ENCODE data around the gene CLDN6. TPM values are rescaled to one million over a fixed set of nuclear protein-coding genes. Genes with fewer than 3 reads are reported as not detected.

Gene CLDN6
- total and polyA plus RNA-seq, 2 of the 13 experiments (the other 11 are each of a cell fraction or from before 2014, with no cell fraction given), result 5.9 to 7.6 TPM

- no peak for TF ChIP-seq ZNF646 (CRISPR knock-in tag; IDR thresholded peaks at IDR 0.05)
- TF ChIP-seq MEIS1 (CRISPR knock-in tag; IDR thresholded peaks at IDR 0.05; ENCODE audit: borderline replicate concordance), result peak; percentile 93; the same call in 1 of the 2 replicates
- TF ChIP-seq ATF4 (CRISPR knock-in tag; IDR thresholded peaks at IDR 0.05), result no peak
- TF ChIP-seq FOXA1 (IDR thresholded peaks at IDR 0.05), result no peak
- TF ChIP-seq FOXA1 (CRISPR knock-in tag; IDR thresholded peaks at IDR 0.05), result 0 out of 2 replicates have a peak, but pooled peaks have one; percentile 18
- 0 out of 2 replicates have a peak, but pooled peaks have one; percentile 35 for TF ChIP-seq NCOA2 (CRISPR knock-in tag; IDR thresholded peaks at IDR 0.05)
- TF ChIP-seq ZNF281 (CRISPR knock-in tag; IDR thresholded peaks at IDR 0.05; ENCODE audit: borderline replicate concordance), result no peak
- no peak for TF ChIP-seq ZNF431 (CRISPR knock-in tag; IDR thresholded peaks at IDR 0.05; ENCODE audit: borderline replicate concordance, low read depth)
- peak; percentile 83 for TF ChIP-seq DRAP1 (CRISPR knock-in tag; IDR thresholded peaks at IDR 0.05)
- TF ChIP-seq SMAD9 (CRISPR knock-in tag; IDR thresholded peaks at IDR 0.05), result no peak
- 0 out of 2 replicates have a peak, but pooled peaks have one; percentile 39 for TF ChIP-seq ZBTB42 (CRISPR knock-in tag; IDR thresholded peaks at IDR 0.05)
- TF ChIP-seq MED13 (CRISPR knock-in tag; IDR thresholded peaks at IDR 0.05), result no peak
- no peak for TF ChIP-seq PAX8 (CRISPR knock-in tag; IDR thresholded peaks at IDR 0.05; ENCODE audit: borderline replicate concordance)
- TF ChIP-seq EZH2 (conservative IDR thresholded peaks at IDR 0.05; ENCODE audit: low read depth, low read length), result no peak
- no peak for TF ChIP-seq ZBTB34 (CRISPR knock-in tag; IDR thresholded peaks at IDR 0.05)
These were observed 14.3 kb downstream of the CLDN6 start (continued) for GRCh38 chr16:3003582-3004270.
